G401 (cell line): Measurements from ENCODE around the gene ATP5ME. TPM values are rescaled to one million over a fixed set of nuclear protein-coding genes. Genes with fewer than 3 reads are reported as not detected.
A peak's percentile ranks its signal among the peaks of the same experiment; 100 is the strongest.

Source experiments
- DNase-seq: peaks from one replicate; pipeline ENCODE4 v3.0.0-alpha.2; 2015; ENCODE audit warnings: low spot score
- in situ Hi-C: cut with HindIII; loops from 2 replicates; pipeline ENCODE4 v1.10.0; 2016; ENCODE audit warnings: low sequenced_read_pairs, mixed read lengths
- total RNA-seq: library from RNA; depleted of rRNA; stranded (reverse); fragments of >200 nt; shearing (Covaris generic); gene quantifications from 2 replicates; pipeline ENCODE4 v1.2.3, GENCODE V29; 2014

The ATP5ME gene
- total RNA-seq, 1 experiment from 2014 or later: 245 TPM

- DNase-seq: no peak
- in situ Hi-C loops: no loop called here
These were observed 12.5 kb upstream of the ATP5ME start for GRCh38 chr4:686413-687040.

DNA sequence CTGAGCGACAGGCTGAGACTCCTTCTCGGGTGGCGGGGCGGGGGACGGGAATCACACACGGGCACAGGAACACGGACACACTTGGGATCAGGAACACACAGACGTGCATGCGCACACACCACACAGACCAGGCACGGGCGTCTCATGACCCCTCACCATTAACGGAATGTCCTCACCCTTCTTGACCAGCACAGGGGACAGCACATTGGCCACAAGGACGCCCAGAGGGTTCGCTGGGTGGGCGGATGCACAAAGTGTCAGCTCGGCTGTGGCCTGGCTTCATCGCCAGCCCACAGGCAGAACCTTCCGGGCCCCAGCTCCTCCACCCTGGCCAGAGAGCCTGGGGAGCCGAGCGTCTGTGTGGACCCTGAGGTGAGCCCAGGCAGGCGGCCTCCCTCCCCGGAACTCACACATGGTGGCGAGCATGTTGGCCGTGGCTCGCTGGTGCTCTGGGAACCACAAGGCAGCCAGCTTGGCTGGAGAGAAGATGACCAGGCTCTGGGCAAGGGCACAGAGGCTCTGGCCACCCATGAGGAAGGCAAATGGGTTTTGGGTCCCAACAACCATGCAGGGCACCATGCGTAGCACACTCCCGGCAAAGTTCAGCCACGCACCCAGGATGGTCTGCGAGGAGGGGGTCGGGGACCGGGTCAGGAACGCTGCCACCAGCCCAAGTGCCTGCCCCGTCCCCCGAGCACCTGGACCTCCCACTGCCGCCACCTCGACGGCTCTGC lies 11.8 kb upstream of the ATP5ME start:
- no peak for DNase-seq
- in situ Hi-C loops: no loop called here

GRCh38 chr4:684623-685327 lies 10.7 kb upstream of the ATP5ME start:
- DNase-seq: no peak
- in situ Hi-C loops: no loop called here

DNA sequence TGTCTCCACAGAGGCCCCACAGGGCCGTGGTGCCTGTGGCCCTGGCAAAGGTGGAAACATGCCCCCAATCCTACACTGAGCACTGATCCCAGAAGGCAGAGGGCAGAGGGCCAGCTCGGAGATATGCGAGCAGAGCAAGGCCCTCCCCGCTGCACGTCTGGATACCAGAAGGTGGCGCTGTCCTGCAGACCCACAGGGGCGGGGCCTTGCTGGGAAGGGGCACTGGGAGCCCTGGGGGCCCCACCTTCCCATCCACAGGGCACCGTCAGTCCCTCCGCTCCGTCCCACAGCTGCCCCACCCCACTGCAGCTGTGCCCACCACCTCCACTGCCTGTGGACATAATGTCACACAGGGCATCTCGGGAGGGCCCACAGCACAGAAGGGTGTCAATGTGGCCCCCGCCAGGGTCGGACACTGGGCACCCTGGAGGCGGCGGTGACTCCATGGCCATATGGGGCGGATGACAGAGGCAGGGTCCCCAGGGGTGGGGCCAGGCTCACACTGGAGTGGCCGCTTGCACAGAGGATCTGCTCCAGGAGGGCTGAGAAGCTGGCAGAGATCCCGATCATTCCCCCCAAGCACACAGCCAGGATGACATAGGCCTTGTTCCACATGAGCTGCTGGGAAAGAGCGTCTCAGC lies 10.0 kb upstream of the ATP5ME start:
- DNase-seq: peak; percentile 67
- in situ Hi-C loops: no loop called here

GRCh38 chr4:683247-683897 lies 9.3 kb upstream of the ATP5ME start:
- DNase-seq: no peak
- in situ Hi-C loops: no loop called here

- DNase-seq: no peak
- in situ Hi-C loops: no loop called here
These were observed 8.6 kb upstream of the ATP5ME start for GRCh38 chr4:682490-683172.

DNA sequence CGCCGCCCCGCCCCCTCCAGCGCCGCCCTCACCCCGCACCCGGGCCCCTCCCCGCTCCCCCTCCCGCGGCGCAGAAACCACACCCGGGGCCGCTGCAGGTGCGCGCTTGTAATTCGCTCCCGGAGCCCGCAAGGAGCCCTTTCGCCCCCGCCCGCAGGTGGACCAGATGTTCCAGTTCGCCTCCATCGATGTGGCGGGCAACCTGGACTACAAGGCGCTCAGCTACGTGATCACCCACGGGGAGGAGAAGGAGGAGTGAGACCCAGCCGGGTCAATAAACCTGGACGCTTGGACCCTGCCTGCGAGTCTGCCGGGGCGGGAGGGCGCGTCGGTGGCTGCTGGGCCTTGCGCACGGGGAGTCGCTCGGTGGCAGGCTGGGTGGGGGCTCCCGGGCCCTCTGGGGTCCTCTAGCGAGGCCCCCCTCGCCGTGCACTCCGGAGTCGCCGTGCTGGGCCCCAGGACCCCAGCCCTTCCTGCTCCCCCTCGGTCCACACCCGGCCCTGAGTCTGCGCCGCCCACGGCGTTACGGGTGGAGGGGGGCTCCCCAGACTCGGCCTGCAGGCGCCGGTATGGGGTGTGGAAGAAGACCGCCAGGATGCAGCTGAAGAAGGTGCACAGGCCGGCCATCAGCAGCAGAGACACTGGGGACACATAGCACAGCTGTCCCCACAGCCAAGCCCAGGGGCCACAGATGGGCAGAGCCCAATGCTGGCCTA lies 7.8 kb upstream of the ATP5ME start:
- no peak for DNase-seq

GRCh38 chr4:680928-681645 lies 7.0 kb upstream of the ATP5ME start:
- in situ Hi-C loops: no loop called here
- no peak for DNase-seq

More for the DNA sequence above, 7.8 kb upstream of the ATP5ME start:
- in situ Hi-C loops: no loop called here

- no peak for DNase-seq
- in situ Hi-C loops: no loop called here
These were observed 6.5 kb upstream of the ATP5ME start for GRCh38 chr4:680551-680927.

DNA sequence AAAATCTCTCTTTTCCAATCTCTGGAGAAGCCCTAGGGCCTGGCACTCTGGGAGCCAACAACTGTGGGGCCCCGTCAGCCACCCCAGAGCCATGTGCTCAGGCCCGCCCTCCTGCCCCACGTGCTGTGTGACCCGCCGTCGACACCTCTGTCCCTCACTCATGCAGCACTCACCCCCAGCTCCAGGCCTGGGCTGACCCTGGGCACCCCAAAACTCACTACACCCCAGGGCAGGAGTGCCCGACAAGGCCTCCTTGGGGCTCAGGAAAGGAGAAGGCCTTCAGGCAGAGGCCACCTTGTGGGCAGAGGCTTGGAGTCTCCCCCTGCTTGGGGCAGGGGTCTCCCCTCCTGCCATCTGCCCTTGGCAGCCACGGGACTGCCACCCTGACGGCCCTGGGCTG lies 6.0 kb upstream of the ATP5ME start:
- no peak for DNase-seq

DNA sequence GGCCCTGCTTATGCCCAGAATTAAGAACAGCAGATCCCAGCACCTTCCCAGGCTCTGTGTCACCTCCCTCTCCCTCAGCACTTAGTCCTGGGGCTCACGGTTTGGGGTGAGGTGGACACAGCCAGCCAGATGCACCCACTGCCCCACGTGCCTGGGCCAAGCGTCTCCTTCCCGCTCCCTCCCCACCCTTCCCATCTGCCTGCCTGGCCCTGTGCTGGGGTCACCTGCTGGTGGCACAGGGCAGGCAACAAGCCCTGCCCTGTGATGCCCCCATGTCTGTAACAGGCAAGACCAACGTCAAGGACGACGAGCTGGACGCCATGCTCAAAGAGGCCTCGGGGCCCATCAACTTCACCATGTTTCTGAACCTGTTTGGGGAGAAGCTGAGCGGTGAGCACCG lies 5.6 kb upstream of the ATP5ME start:
- in situ Hi-C loops: no loop called here
- no peak for DNase-seq

More for the DNA sequence above, 6.0 kb upstream of the ATP5ME start:
- in situ Hi-C loops: no loop called here

GRCh38 chr4:679104-679481 lies 5.0 kb upstream of the ATP5ME start:
- no peak for DNase-seq
- in situ Hi-C loops: no loop called here

- in situ Hi-C loops: no loop called here
- no peak for DNase-seq
These were observed 4.4 kb upstream of the ATP5ME start for GRCh38 chr4:678331-679103.

- no peak for DNase-seq
- in situ Hi-C loops: no loop called here
These were observed 3.6 kb upstream of the ATP5ME start for GRCh38 chr4:677431-678293.

DNA sequence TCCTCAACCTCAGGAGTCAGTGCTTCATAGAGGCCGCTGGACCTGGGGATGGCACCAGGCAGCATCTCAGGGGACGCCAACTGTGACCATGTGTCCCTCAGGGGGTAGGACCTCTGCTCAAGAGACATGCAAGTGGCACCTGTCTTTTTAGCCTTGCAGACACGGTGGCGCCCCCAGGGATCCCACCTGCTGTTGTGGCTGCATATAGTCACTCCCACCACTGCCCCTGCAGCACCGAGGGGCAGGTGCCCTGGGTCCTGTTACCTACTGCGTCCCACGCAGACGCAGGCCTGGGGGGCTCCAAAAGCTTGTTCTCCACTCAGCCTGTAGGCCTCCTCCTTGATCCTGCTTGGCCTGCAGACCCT lies 2.8 kb upstream of the ATP5ME start:
- in situ Hi-C loops: no loop called here

More for the DNA sequence above, 2.8 kb upstream of the ATP5ME start:
- DNase-seq: no peak
